Measurements from ENCODE around the gene RNU5D-1. TPM values are rescaled to one million over a fixed set of nuclear protein-coding genes. Genes with fewer than 3 reads are reported as not detected.
A peak's percentile ranks its signal among the peaks of the same experiment; 100 is the strongest.

The RNU5D-1 gene
- total and polyA plus RNA-seq, 2 of the 13 experiments (the other 11 are each of a cell fraction or from before 2014, with no cell fraction given), result 165 TPM; not detected in 1

- TF ChIP-seq SIN3A (IDR thresholded peaks at IDR 0.05; ENCODE audit: borderline replicate concordance, low read depth, low read length), result no peak
- TF ChIP-seq ZSCAN21 (CRISPR knock-in tag; IDR thresholded peaks at IDR 0.05; ENCODE audit: borderline replicate concordance), result 0 out of 2 replicates have a peak, but pooled peaks have one; percentile 65
- TF ChIP-seq AKNA (CRISPR knock-in tag; IDR thresholded peaks at IDR 0.05; ENCODE audit: borderline replicate concordance), result no peak
- TF ChIP-seq ZNF878 (CRISPR knock-in tag; IDR thresholded peaks at IDR 0.05), result no peak; the same call in 1 of the 2 replicates
- 0 out of 2 replicates have a peak, but pooled peaks have one; percentile 40 for TF ChIP-seq ZNF691 (CRISPR knock-in tag; IDR thresholded peaks at IDR 0.05; ENCODE audit: borderline replicate concordance, low read depth)
- TF ChIP-seq ZNF629 (CRISPR knock-in tag; conservative IDR thresholded peaks at IDR 0.05), result no peak; the same call in 1 of the 2 replicates
- peak; percentile 76; the same call in 1 of the 2 replicates for TF ChIP-seq ZKSCAN8 (CRISPR knock-in tag; IDR thresholded peaks at IDR 0.05; ENCODE audit: borderline replicate concordance)
- TF ChIP-seq ZNF879 (CRISPR knock-in tag; IDR thresholded peaks at IDR 0.05), result no peak
- no peak for TF ChIP-seq ZNF101 (CRISPR knock-in tag; IDR thresholded peaks at IDR 0.05; ENCODE audit: borderline replicate concordance, low read depth)
- TF ChIP-seq MED8 (CRISPR knock-in tag; IDR thresholded peaks at IDR 0.05; ENCODE audit: insufficient replicate concordance), result no peak
- TF ChIP-seq HMG20B (CRISPR knock-in tag; conservative IDR thresholded peaks at IDR 0.05), result peak; percentile 78; the same call in 1 of the 2 replicates
- TF ChIP-seq, protein P1, sequence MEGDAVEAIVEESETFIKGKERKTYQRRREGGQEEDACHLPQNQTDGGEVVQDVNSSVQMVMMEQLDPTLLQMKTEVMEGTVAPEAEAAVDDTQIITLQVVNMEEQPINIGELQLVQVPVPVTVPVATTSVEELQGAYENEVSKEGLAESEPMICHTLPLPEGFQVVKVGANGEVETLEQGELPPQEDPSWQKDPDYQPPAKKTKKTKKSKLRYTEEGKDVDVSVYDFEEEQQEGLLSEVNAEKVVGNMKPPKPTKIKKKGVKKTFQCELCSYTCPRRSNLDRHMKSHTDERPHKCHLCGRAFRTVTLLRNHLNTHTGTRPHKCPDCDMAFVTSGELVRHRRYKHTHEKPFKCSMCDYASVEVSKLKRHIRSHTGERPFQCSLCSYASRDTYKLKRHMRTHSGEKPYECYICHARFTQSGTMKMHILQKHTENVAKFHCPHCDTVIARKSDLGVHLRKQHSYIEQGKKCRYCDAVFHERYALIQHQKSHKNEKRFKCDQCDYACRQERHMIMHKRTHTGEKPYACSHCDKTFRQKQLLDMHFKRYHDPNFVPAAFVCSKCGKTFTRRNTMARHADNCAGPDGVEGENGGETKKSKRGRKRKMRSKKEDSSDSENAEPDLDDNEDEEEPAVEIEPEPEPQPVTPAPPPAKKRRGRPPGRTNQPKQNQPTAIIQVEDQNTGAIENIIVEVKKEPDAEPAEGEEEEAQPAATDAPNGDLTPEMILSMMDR (CRISPR knock-in tag; IDR thresholded peaks at IDR 0.05), result no peak; the same call in 1 of the 2 replicates
- TF ChIP-seq MNT (IDR thresholded peaks at IDR 0.05), result no peak
- no peak for TF ChIP-seq ZFP41 (CRISPR knock-in tag; IDR thresholded peaks at IDR 0.05; ENCODE audit: borderline replicate concordance)
- TF ChIP-seq, protein P2, sequence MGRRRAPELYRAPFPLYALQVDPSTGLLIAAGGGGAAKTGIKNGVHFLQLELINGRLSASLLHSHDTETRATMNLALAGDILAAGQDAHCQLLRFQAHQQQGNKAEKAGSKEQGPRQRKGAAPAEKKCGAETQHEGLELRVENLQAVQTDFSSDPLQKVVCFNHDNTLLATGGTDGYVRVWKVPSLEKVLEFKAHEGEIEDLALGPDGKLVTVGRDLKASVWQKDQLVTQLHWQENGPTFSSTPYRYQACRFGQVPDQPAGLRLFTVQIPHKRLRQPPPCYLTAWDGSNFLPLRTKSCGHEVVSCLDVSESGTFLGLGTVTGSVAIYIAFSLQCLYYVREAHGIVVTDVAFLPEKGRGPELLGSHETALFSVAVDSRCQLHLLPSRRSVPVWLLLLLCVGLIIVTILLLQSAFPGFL (CRISPR knock-in tag; IDR thresholded peaks at IDR 0.05), result no peak
- 0 out of 2 replicates have a peak, but pooled peaks have one; percentile 46 for TF ChIP-seq ZNF224 (CRISPR knock-in tag; IDR thresholded peaks at IDR 0.05)
These were observed 48.8 kb downstream of the RNU5D-1 start (continued) for GRCh38 chr1:44681905-44682882.

Data from HepG2 (cell line).